Stimulated activated CD4-positive, alpha-beta T cell treated with anti-CD3 and anti-CD28 coated beads, Interleukin-2, amount 100 ng/mL, for 48 hours (primary cell): ENCODE results near the gene KLK5.
A peak's percentile ranks its signal among the peaks of the same experiment; 100 is the strongest.

ENCODE experiments used
- DNase-seq, 2 donors: peaks; one replicate each; pipeline ENCODE4 v3.0.0-alpha.2; 2020

KLK5 gene

DNA sequence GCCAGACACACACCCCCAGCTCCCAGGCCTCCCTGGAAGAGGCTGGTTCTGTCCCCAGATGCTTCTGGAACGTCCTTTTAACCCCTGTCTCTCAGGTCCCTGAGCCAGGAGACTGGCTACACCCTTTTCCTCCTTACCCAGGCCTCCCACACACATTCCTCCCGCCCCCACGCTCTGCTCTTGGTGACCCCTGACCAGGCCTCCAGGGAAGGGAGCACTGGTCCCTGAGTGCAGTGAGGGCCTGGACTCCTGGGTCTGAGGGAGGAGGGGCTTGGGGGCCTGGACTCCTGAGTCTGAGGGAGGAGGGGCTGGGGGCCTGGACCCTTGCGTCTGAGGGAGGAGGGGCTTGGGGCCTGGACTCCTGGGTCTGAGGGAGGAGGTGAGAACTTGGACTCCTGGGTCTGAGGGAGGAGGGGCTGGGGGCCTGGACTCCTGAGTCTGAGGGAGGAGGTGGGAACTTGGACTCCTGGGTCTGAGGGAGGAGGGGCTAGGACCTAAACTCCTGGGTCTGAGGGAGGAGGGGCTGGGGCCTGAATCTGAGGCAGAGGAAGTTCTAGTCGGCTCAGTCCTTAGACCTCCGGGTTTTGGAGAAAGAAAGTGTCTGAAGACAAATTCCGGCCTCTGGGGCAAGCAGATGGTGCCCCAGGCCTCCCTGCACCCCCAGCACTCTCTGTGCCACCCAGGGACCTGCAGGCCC lies 16.0 kb upstream of the KLK5 start:
- DNase-seq = no peak

DNA sequence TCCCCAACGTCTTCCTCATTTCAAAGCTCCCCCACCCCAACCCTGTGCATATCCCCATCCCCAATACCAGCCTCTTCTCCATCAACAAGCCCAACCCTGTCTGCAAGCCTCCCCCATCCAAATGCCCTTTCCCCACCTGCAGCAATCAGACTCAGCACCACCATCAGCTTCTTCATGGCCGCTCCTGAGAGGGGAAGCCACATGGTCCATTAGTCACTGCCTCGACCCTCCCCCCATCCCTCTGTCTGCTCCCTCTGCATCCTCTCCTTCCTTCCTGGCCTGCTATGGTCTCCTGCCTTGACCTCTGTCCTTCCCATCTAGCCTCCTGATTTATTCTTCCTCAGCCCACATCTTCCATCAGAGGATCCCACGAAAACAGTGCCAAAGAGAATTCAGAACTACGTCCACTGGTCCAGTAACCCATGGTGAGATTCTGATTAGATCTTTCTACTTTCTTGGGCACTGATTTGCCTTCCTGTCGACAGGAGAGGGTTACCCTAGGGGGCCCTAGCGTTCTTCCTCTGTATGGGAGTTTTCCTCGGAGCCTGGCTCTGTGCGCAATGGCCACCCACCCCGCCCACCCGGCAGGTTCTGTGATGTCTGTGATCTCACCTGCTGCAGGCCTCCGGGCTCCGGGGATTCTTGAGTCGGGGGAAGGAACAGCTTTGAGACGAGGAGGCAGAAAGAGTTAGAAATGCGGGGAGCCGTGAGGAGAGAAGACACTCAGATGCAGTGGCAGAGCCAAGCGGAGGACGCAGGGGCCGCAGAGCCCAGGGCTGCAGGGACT lies 15.3 kb upstream of the KLK5 start:
- no peak for DNase-seq

DNA sequence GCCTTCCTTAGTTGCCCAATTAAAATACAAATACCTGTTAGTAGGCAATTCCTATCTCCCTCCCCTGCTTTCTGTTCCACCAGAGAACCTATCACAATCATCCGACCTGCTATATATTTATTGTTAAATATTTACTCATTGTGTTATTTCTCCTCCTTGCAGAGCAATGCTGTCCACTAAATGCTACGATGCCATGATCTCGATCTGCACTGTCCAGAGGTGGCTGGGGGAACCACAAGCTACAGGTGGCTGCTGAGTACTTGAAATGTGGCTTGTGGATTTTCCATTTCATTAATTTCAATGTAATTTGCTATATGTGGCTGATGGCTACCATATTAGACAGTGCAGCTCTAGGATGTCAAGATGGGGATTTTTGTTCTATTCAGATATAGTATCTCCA lies 11.4 kb upstream of the KLK5 start:
- no peak for DNase-seq

DNA sequence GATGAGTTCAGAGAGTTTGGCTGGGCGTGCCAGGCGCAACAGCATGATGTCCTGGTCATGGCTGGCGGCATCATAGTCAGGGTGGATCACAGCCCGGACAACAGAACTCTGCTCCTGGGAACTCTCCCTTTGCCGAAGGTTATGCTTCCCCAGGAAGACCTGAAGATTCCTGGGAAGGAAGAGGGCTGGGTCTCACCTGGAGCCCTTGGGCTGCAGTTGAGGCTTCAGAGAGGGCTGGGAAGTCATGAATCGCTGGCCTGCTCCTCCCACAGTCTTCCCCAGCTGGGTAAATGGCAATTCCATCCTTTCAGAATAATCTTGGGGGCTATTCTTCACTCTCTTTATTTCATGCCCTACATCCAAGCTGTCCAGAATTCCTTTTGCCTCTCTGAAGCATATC lies 10.5 kb upstream of the KLK5 start:
- DNase-seq = no peak

DNA sequence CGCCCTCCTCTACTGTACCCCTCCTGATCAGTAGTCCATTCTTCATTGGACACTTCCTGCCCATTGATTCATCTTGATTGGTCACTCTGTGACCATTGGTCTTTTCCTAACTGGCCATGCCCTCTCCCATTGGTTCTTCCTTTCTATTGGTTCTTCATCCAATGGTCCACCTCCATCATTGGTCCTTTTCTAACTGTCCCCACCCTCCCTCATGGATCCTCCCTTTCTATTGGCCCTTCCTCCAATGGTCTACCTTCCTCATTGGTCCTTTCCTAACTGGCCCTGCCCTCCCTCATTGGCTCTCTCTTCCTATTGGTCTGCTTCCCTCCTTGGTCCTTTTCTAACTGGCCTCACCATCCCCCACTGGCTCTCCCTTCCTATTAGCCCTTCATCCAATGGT lies 9.4 kb upstream of the KLK5 start:
- no peak for DNase-seq

DNA sequence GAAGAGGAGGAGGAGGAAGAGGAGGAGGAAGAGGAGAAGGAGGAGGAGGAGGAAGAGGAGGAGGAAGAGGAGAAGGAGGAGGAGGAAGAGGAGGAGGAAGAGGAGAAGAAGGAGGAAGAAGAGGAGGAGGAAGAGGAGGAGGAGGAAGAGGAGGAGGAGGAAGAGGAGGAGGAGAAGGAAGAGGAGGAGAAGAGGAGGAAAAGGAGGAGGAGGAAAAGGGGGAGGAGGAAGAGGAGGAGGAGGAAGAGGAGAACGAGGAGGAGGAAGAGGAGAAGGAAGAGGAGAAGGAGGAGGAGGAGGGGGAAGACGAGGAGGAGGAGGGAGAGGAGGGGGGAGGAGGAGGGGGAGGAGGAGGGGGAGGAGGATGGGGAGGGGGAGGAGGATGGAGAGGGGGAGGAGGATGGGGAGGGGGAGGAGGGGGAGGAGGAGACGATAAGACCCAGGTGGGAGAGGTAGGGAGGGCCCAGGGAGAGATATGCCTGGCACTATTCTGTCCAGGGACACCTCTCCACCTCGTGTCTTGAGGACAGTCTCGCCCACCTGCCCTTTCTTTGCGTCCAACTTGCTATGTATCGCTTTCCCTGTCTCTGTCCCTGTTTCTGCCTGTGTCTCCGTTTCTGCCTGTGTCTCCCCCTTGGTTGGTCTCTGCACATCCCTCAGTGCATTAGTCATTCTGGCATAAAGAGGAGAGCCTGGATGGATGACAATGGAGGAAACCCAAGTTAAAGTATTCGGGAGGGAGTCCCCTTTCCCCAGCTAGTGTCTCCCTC lies 7.1 kb upstream of the KLK5 start:
- no peak for DNase-seq

DNA sequence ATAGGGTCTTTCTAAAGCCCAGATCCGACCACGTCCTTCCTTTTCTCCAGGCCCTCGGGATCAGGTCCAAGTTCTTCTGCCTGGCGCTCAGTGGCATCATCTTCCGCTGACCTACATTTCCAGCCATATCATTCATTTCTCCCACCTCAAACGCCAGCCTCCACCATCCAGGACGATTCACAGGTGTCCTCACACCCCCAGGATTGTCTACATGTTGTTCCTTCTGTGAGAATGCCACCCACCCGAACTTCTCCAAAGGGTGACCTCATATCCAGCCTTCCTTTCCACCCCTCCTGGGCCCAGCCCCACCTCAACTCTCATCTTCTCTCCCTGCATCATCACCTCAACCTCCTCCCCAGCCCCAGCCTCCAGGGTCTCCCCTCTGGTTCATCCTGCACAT lies 4.7 kb upstream of the KLK5 start:
- no peak for DNase-seq

DNA sequence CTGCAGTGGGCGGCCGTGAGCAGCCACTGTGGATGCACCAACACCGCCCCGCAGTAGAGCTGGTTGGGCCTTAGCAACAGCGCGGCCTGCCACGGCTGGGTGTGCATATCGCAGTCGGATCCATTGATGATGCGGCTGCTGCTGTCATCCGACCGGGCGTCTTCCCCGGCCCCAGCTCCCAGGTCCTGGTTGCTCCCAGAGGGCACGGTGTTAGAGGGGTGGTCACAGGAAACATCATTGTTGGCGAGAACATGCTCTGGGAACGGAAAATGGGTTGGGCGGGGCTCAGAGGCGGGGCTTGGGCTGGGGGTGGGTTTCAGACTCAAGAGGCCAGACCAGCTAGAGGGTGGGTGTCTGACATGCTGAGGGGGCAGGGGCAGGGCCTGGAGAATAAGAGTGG lies 3.0 kb downstream of the KLK5 start:
- no peak for DNase-seq

DNA sequence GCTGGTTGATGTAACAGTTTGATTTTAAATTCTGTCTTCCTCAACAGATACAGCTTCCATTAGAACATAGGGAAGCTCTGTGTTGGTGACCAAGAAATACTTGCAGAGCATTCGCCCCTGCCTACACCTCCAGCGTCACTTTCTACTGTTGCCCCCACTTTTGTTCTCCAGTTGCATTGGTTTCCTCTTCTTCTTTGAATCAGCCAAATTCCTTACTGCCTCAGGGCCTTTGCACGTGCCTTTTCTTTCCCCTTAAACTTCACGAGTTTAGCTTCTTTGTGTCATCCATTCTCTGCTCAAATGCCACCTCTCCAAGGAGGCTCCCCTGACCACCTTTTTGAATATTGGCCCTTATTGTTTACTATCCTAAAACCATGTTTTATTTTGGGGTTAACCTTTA lies 5.7 kb downstream of the KLK5 start:
- DNase-seq = no peak

DNA sequence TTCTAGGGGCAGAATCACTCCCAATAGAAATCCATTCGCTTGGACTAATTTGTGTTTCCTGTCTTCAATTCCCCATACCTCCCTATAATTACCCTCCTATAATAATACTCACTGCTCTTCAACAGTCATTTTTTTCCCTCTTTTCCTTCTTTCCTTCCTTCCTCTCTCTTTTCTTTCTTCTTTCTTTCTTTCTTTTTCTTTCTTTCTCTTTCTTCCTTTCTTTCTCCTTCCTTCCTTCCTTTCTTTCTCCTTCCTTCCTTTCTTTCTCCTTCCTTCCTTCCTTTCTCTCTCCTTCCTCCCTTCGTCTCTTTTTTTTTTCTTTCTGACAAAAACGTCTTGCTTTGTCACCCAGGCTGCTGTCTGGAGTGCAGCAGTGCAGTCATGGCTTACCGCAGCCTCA lies 8.0 kb downstream of the KLK5 start:
- DNase-seq = no peak

DNA sequence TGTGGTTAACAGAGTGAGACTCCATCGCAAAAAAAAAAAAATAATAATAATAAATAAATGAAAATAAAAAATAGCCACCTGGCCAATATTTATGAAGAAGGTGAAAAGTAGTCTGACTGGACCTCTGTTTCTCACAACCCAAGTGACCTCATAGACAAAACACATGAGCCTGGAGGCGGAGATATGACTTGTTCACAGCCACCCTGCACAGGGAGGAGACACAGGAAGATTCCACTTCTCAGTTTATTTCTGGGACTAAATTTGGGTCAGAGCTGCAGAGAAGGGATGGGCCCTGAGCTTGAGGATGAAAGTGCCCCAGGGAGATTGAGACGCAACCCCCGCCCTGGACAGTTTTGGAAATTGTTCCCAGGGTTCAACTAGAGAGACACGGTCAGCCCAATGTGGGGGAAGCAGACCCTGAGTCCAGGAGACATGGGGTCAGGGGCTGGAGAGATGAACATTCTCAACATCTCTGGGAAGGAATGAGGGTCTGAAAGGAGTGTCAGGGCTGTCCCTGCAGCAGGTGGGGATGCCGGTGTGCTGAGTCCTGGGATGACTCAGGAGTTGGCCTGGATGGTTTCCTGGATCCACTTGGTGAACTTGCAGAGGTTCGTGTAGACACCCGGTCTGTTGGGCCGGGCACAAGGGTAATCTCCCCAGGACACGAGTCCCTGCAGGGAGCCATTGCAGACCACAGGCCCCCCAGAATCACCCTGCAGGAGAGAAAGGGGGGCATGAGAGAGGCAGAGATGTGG lies 9.6 kb downstream of the KLK5 start:
- DNase-seq = no peak

DNA sequence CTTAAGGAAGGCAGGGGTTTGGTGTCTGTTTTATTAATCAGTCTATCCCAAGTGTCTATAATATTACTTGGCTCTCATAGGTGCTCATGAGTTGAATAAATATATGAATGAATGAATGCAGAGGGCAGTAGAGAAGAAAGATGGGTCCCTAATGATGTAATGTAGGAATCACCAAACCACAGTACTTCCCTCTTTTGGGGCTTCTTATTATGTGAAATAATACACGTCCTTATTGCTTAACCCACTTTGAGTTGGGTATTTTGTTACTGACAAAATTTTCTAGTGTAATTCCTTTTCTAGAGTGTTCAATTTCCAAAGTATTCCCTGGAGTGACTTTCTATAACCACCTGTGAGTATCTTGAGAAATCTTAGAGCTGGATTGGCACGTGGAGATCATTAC lies 13.2 kb downstream of the KLK5 start:
- no peak for DNase-seq

DNA sequence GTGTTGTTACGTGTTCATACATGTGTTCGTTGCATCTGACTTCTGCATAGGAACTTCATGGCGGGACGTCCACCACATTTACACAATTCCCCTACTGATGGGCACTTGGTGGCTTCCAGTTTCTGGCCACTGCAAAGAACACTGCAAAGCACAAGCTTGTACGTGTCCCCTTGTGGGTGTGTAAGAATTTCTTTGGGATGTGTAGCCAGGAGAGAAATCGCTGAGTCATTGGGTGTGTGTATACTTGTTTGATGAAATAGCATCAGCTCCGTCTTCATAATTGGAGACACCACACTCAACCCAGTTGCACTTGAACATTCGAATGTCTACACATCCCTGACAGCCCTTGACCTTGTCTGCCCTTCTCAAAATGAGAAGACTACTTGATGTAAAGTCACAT lies 19.2 kb downstream of the KLK5 start:
- DNase-seq = no peak

DNA sequence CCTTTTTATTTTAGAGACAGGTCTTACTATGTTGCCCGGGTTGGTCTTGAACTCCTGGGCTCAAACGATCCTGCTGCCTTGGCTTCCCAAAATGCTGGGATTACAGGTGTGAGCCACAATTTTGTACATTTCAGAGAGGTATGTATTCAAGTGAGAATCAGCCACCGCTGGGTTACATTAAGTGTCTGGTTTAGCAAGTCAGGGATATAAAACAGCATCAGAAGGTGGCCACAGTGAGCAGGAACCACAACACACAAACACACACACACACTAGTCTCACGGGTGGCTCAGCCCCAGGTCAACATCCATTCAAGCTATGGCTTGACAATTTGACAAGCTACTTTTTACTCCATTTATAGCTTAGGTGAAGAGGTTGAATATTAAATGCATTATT lies 20.2 kb downstream of the KLK5 start:
- no peak for DNase-seq

DNA sequence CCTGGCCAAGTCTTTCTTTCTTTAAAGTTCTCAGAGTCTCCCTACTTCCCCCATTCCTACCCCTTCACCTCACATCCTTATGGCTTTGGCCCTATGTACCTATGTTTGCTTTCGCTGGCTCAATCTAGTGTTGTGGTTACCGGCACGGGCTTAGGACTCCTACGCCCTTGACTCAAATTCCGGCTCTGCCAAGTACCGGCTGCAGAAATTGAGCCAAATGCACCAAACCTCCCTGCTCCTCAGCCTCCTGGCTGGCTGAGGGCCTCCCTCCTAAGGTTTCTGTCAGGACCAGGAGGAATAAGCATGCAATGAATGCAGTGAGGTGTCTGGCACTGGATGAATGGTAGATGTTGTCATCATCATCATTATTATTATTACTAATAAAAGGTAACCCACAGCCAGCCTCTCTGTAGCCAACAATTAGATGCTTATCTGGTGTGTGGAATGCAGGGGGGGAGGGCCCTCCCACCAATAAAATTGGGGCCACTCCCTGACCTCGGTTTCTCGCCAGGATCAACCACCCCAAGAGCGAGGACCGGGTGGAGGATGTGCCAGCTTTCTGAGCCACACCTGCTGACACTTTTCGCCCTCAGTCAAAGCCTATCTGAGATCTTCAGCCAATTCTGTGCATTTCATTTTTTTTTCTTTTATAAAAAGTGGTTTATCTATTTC lies 20.7 kb downstream of the KLK5 start:
- DNase-seq = no peak

DNA sequence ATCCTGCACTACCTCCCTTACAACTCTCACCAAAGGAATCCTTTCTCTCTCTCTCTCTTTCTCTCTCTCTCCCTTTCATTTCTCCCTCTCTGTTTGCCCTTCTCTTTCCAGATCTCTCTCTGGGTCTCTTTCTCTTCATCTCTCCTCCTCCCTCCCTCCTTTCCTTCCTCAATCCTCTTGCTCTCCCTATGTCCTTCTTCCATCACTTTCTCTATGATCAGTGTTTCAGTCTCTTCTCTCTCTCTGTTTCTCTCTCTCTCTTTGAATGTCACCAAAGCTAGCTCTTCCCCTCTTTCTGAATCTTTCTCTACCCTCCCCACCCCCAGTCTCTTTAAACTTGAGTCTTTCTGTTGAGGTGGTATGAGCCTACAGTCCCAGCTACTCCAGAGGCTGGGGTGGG lies 21.8 kb downstream of the KLK5 start:
- no peak for DNase-seq

DNA sequence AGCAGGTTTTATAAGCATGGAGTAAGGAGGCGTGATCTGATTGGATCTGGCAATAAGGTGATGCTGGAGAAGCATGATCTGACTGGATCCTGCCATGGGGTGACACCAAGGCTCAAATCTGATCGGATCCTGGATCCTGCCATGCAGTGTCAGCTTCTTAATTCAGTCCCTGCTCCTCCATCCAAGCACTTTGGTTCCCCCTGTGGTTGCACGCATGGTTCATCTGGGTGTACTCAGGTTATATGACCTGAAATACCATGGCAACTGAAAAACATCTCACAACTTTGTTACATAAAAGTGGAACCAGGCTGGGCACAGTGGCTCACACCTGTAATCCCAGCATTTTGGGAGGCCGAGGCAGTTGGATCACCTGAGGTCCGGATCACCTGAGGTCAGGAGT lies 24.0 kb downstream of the KLK5 start:
- DNase-seq = no peak

DNA sequence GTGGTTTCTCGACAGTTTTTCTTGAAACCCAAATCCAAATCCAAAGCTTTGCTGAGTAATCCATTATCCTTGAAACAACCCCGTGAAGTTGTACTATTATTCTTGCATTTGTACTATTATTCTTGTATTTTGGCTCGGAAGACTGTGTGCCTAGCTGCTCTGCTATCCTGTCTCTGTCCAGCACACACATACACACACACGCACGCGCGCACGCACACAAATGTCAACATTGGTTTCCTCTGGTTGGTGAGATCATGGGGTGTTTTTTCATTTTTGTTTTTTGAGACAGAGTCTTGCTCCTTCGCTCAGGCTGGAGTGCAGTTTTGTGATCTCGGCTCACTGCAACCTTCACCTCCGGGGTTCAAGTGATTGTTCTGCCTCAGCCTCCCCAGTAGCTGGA lies 26.7 kb downstream of the KLK5 start:
- DNase-seq = no peak

DNA sequence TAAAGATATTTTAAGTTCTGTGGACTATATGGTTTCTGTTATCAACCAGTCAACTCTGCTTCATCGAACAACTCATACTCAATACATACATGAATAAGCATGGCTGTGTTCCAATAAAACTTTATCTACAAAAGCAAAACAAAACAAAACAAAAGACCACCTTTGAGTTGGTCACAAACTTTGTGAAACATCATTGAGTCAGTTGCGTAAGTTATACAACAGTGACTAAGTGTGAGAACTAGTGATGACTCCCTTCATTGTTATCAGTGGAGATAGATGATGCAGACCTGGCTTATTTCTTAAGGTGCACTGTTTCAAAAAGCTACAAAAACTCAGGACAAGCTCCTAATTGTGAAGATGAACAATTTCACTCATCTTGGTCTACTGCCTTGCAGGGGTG lies 27.1 kb downstream of the KLK5 start:
- DNase-seq = no peak

DNA sequence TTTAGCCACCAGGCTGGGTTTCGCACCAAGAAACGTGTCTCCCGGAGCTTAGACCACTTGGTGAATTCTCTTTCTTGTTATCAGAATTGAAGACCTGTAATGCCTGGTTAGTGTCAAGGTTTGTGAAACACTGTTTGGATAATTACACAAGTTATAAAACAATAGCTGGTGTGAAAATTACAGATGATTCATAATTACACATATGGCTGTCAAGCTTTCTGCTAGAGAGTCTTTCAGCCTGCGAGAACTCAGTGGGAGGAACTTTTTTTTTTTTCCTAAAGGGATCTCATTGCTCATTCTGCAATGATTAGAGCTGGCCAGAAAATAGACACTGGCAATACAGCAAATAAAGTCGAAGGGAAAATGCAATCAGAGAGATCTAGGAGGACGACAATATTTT lies 28.3 kb downstream of the KLK5 start:
- DNase-seq = no peak

DNA sequence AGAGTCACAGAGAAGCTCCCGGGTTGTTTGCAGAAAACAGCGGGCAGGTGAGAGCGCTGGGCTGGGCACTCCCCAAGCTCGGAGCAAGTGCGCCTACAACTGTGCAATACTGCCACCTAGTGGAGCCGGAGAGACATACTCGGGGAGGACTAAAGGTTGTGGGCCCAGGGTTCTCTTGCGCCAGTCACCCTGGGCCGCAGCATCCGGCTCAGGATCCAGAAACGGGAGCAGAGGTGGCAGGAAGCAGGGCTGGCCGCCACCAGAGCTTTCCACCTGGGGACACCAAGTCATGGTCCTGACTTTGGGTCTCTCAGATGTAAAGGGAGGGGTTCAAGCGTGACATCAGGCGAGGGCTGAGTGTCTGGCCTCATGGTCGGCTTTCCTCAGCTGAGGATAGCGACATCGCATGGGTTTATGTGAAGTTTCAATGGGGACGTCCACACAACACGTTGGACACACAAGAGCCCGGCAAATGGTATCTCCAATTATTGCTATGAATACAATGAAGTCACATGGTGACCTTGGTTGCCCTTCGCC lies 30.5 kb downstream of the KLK5 start:
- DNase-seq = peak; percentile 80 to 82
